AG10803 (cell line): ENCODE results near the gene DPYSL3.

ENCODE experiments used
- DNase-seq: peaks from one replicate; pipeline ENCODE4 v3.0.0; 2010; ENCODE audit warnings: low read depth
- H3K4me3 ChIP-seq: 2 replicates; pipeline ENCODE4 v1.5.1; 2011; ENCODE audit warnings: mild to moderate bottlenecking, low read length, control low read depth
- CTCF ChIP-seq: conservative IDR thresholded peaks from 2 replicates; pipeline ENCODE4 v1.5.1; 2011; ENCODE audit warnings: mild to moderate bottlenecking, low read length, control low read depth, inconsistent platforms

Gene DPYSL3

GRCh38 chr5:147551677-147552076 is 41.8 kb upstream of the DPYSL3 start:
- TF ChIP-seq CTCF, result no peak

GRCh38 chr5:147547730-147548129 is 37.9 kb upstream of the DPYSL3 start:
- no peak overlapping the region for H3K4me3 ChIP-seq
- no peak for DNase-seq
- no peak for TF ChIP-seq CTCF

More at GRCh38 chr5:147551677-147552076, 41.8 kb upstream of the DPYSL3 start:
- H3K4me3 ChIP-seq, result no peak overlapping the region
- no peak for DNase-seq

GRCh38 chr5:147544556-147544955 is 34.7 kb upstream of the DPYSL3 start:
- no peak for DNase-seq
- no peak for TF ChIP-seq CTCF
- H3K4me3 ChIP-seq, result no peak overlapping the region

- no peak for TF ChIP-seq CTCF
- DNase-seq, result peak; percentile 47
- H3K4me3 ChIP-seq, result no peak overlapping the region
These were observed 29.2 kb upstream of the DPYSL3 start for GRCh38 chr5:147539053-147539452.

- DNase-seq, result peak; percentile 26
- H3K4me3 ChIP-seq, result no peak overlapping the region
- TF ChIP-seq CTCF, result no peak
These were observed 28.4 kb upstream of the DPYSL3 start for GRCh38 chr5:147538236-147538635.

- DNase-seq, result peak; percentile 86
- H3K4me3 ChIP-seq, result no peak overlapping the region
- TF ChIP-seq CTCF, result no peak
These were observed 24.5 kb upstream of the DPYSL3 start for GRCh38 chr5:147534172-147534951.

GRCh38 chr5:147532156-147532555 is 22.3 kb upstream of the DPYSL3 start:
- no peak overlapping the region for H3K4me3 ChIP-seq
- no peak for DNase-seq
- TF ChIP-seq CTCF, result no peak
